Amniotic epithelial cell (primary cell): ENCODE data around the gene OR4D9.
"Not testable (repeated sequence)": the region's sequence is repeated elsewhere in the genome, so short reads cannot be mapped to it uniquely, and the experiment has no call there.

ENCODE experiments used
- DNase-seq: peaks from one replicate; pipeline ENCODE4 v3.0.0-alpha.2; 2010; ENCODE audit warnings: low read depth

The OR4D9 gene

GRCh38 chr11:59510941-59511589 is at the start of gene OR4D9:
Gene OR4D9 (plus strand): TSS chr11:59511539. CDS start chr11:59514913, 3,374 bp downstream.
- no peak for DNase-seq

- DNase-seq = no peak
Measured at GRCh38 chr11:59463190-59463641, 48.1 kb upstream of the OR4D9 start.

- DNase-seq = no peak
Measured at GRCh38 chr11:59473015-59473414, 38.3 kb upstream of the OR4D9 start, which contains the start of gene OR4D10. Gene OR4D10 (plus strand): TSS chr11:59473315. CDS start chr11:59477430, 4,115 bp downstream.

- DNase-seq = no peak
Measured at GRCh38 chr11:59475176-59475575, 36.2 kb upstream of the OR4D9 start.

GRCh38 chr11:59479906-59480305 is 31.4 kb upstream of the OR4D9 start:
- no peak for DNase-seq

- no peak for DNase-seq
Measured at GRCh38 chr11:59480359-59480758, 31.0 kb upstream of the OR4D9 start.

- no peak for DNase-seq
Measured at GRCh38 chr11:59501931-59502330, 9.4 kb upstream of the OR4D9 start.

- no peak for DNase-seq
Measured at GRCh38 chr11:59503276-59503675, 8.1 kb upstream of the OR4D9 start, which contains the start of gene OR4D11. Gene OR4D11 (plus strand): TSS chr11:59503576. CDS start chr11:59503576, 0 bp downstream.

- no peak for DNase-seq
Measured at GRCh38 chr11:59511675-59512074, 336 bp downstream of the OR4D9 start.

GRCh38 chr11:59520139-59520538 is 8.8 kb downstream of the OR4D9 start:
- not testable (repeated sequence) for DNase-seq

- DNase-seq = no peak
Measured at GRCh38 chr11:59520741-59521140, 9.4 kb downstream of the OR4D9 start.

- no peak for DNase-seq
Measured at GRCh38 chr11:59523541-59523940, 12.2 kb downstream of the OR4D9 start.

- DNase-seq = no peak
Measured at GRCh38 chr11:59528711-59529110, 17.4 kb downstream of the OR4D9 start.

- DNase-seq = no peak
Measured at GRCh38 chr11:59532620-59533019, 21.3 kb downstream of the OR4D9 start.

- no peak for DNase-seq
Measured at GRCh38 chr11:59534676-59535075, 23.3 kb downstream of the OR4D9 start.

GRCh38 chr11:59542142-59542810 is 30.9 kb downstream of the OR4D9 start:
- no peak for DNase-seq

GRCh38 chr11:59543713-59544112 is 32.4 kb downstream of the OR4D9 start:
- DNase-seq = not testable (repeated sequence)

GRCh38 chr11:59544869-59545178 is 33.5 kb downstream of the OR4D9 start:
- no peak for DNase-seq

- DNase-seq = peak; percentile 87
Measured at GRCh38 chr11:59545179-59546020, 34.1 kb downstream of the OR4D9 start.

GRCh38 chr11:59547605-59548308 is 36.4 kb downstream of the OR4D9 start:
- peak; percentile 57 for DNase-seq

- DNase-seq = no peak
Measured at GRCh38 chr11:59548309-59548656, 36.9 kb downstream of the OR4D9 start.

GRCh38 chr11:59550368-59550841 is 39.1 kb downstream of the OR4D9 start:
- peak; percentile 93 for DNase-seq
